ENCODE measurements around the gene LPP.
A peak's percentile ranks its signal among the peaks of the same experiment; 100 is the strongest.

The LPP gene

GRCh38 chr3:188659449-188660090 lies 505.6 kb downstream of the LPP start:
- DNase-seq = no peak

- DNase-seq = no peak
These were observed 506.5 kb downstream of the LPP start for GRCh38 chr3:188660415-188660814.

- DNase-seq = no peak
These were observed 507.8 kb downstream of the LPP start for GRCh38 chr3:188661806-188662205.

- DNase-seq = no peak
These were observed 508.3 kb downstream of the LPP start for GRCh38 chr3:188662214-188662613.

GRCh38 chr3:188662795-188663194 lies 508.8 kb downstream of the LPP start:
- DNase-seq = no peak

GRCh38 chr3:188663839-188664238 lies 509.9 kb downstream of the LPP start:
- DNase-seq = no peak

GRCh38 chr3:188664795-188665194 lies 510.8 kb downstream of the LPP start:
- DNase-seq = peak; percentile 23 to 38

- no peak for DNase-seq
These were observed 514.0 kb downstream of the LPP start for GRCh38 chr3:188667926-188668325.

- no peak for DNase-seq
These were observed 516.5 kb downstream of the LPP start for GRCh38 chr3:188670446-188670845.

- no peak for DNase-seq
These were observed 518.0 kb downstream of the LPP start for GRCh38 chr3:188671971-188672370.

- DNase-seq = no peak
These were observed 518.9 kb downstream of the LPP start for GRCh38 chr3:188672840-188673239.

- no peak for DNase-seq
These were observed 519.8 kb downstream of the LPP start for GRCh38 chr3:188673646-188674186.

GRCh38 chr3:188674595-188674994 lies 520.6 kb downstream of the LPP start:
- no peak for DNase-seq

GRCh38 chr3:188677344-188677743 lies 523.4 kb downstream of the LPP start:
- DNase-seq = no peak

GRCh38 chr3:188680189-188680588 lies 526.2 kb downstream of the LPP start:
- no peak for DNase-seq

GRCh38 chr3:188680605-188681004 lies 526.6 kb downstream of the LPP start:
- DNase-seq = no peak

GRCh38 chr3:188682316-188682715 lies 528.4 kb downstream of the LPP start:
- no peak for DNase-seq

- no peak for DNase-seq
These were observed 529.1 kb downstream of the LPP start for GRCh38 chr3:188683032-188683521.

- DNase-seq = no peak
These were observed 530.3 kb downstream of the LPP start for GRCh38 chr3:188684276-188684675.

- no peak for DNase-seq
These were observed 531.8 kb downstream of the LPP start for GRCh38 chr3:188685789-188686188.

GRCh38 chr3:188686324-188686723 lies 532.4 kb downstream of the LPP start:
- DNase-seq = no peak

GRCh38 chr3:188687389-188687788 lies 533.4 kb downstream of the LPP start:
- no peak for DNase-seq

GRCh38 chr3:188689101-188689574 lies 535.2 kb downstream of the LPP start:
- no peak for DNase-seq

GRCh38 chr3:188690064-188690463 lies 536.1 kb downstream of the LPP start:
- no peak for DNase-seq

GRCh38 chr3:188691004-188691403 lies 537.0 kb downstream of the LPP start:
- DNase-seq = no peak

Data from SW 1271 (cell line).